ENCODE results near the gene ADISSP. TPM values are rescaled to one million over a fixed set of nuclear protein-coding genes. Genes with fewer than 3 reads are reported as not detected.

The ADISSP gene
- total and polyA plus RNA-seq, 2 of the 13 experiments (the other 11 are each of a cell fraction or from before 2014, with no cell fraction given), result 38.3 to 90.6 TPM

GRCh38 chr20:3784216-3784853 is 16.8 kb upstream of the ADISSP start (continued):
- TF ChIP-seq ZNF275 (CRISPR knock-in tag; IDR thresholded peaks at IDR 0.05; ENCODE audit: borderline replicate concordance) (no peak), NFE2 (CRISPR knock-in tag; IDR thresholded peaks at IDR 0.05) (no peak), AKNA (CRISPR knock-in tag; IDR thresholded peaks at IDR 0.05; ENCODE audit: borderline replicate concordance) (no peak), MLLT10 (CRISPR knock-in tag; IDR thresholded peaks at IDR 0.05) (no peak), ZNF670 (CRISPR knock-in tag; IDR thresholded peaks at IDR 0.05; ENCODE audit: borderline replicate concordance) (no peak), PLSCR1 (CRISPR knock-in tag; IDR thresholded peaks at IDR 0.05; ENCODE audit: borderline replicate concordance) (no peak), ATF7 (IDR thresholded peaks at IDR 0.05) (no peak), ATF7 (CRISPR knock-in tag; IDR thresholded peaks at IDR 0.05) (no peak), BORCS8-MEF2B (CRISPR knock-in tag; IDR thresholded peaks at IDR 0.05) (peak; percentile 29; the same call in 1 of the 2 replicates), ZBED4 (CRISPR knock-in tag; IDR thresholded peaks at IDR 0.05; ENCODE audit: borderline replicate concordance) (no peak), MIER2 (CRISPR knock-in tag; IDR thresholded peaks at IDR 0.05) (no peak), MEF2D (CRISPR knock-in tag; IDR thresholded peaks at IDR 0.05) (no peak), MAFK (conservative IDR thresholded peaks at IDR 0.05 in 1 of 2, IDR thresholded peaks at IDR 0.05 in 1 of 2; ENCODE audit: low read length in 2 of 2) (no peak), SSRP1 (CRISPR knock-in tag; IDR thresholded peaks at IDR 0.05) (no peak; the same call in 1 of the 2 replicates), FOXP1 (IDR thresholded peaks at IDR 0.05) (no peak), FOXP1 (CRISPR knock-in tag; IDR thresholded peaks at IDR 0.05) (no peak), ZNF576 (CRISPR knock-in tag; IDR thresholded peaks at IDR 0.05) (no peak), ZNF619 (CRISPR knock-in tag; IDR thresholded peaks at IDR 0.05) (no peak), POLR2AphosphoS2 (IDR thresholded peaks at IDR 0.05; ENCODE audit: low read depth, low read length) (no peak), ZNF329 (CRISPR knock-in tag; IDR thresholded peaks at IDR 0.05; ENCODE audit: low read depth) (no peak), NR3C1 (CRISPR knock-in tag; IDR thresholded peaks at IDR 0.05) (no peak)

All from HepG2 (cell line).